Measurements from ENCODE around the gene SMIM20. TPM values are rescaled to one million over a fixed set of nuclear protein-coding genes. Genes with fewer than 3 reads are reported as not detected.

Gene SMIM20
- total RNA-seq, 1 donor from 2014 or later = 57.5 TPM

DNA sequence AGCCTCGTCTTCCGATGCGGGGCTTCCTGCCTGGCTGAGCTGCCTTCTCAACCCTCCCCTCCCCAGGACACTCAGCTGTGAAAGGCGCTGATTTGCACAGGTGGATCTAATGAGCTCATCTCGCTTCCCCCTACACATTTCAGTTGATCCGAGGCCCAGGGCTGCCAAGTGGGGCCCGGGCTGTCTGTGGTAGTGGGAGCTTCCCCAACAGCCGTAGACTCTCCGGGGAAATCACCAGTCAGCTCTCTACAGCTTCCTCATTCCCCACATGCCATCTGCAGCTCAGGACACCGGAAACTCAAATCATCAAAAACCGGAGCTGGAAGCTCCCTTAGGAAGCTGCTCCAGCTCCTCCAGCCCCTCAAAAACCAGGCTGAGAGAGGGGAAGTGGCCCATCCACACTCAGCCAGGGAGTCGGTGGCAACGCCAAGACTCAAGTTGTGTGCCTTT, 56.2 kb downstream of the SMIM20 start:
- no peak overlapping the region for H3K9ac ChIP-seq
- DNase-seq (ENCODE audit: low spot score) = no peak
- no peaks in the 10 kb centered on the region for H4K20me1 ChIP-seq (ENCODE audit: low read depth)
- TF ChIP-seq EZH2 (IDR thresholded peaks at IDR 0.05) (no peak), EZH2phosphoT487 (IDR thresholded peaks at IDR 0.05) (no peak)
- TF ChIP-seq, protein P1, sequence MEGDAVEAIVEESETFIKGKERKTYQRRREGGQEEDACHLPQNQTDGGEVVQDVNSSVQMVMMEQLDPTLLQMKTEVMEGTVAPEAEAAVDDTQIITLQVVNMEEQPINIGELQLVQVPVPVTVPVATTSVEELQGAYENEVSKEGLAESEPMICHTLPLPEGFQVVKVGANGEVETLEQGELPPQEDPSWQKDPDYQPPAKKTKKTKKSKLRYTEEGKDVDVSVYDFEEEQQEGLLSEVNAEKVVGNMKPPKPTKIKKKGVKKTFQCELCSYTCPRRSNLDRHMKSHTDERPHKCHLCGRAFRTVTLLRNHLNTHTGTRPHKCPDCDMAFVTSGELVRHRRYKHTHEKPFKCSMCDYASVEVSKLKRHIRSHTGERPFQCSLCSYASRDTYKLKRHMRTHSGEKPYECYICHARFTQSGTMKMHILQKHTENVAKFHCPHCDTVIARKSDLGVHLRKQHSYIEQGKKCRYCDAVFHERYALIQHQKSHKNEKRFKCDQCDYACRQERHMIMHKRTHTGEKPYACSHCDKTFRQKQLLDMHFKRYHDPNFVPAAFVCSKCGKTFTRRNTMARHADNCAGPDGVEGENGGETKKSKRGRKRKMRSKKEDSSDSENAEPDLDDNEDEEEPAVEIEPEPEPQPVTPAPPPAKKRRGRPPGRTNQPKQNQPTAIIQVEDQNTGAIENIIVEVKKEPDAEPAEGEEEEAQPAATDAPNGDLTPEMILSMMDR (IDR thresholded peaks at IDR 0.05) = no peak
- no peak overlapping the region for H3K4me3 ChIP-seq
- Mint-ChIP-seq H3K4me3 (no peak overlapping the region), H3K9me3 (peaks cover 11% of the 10 kb centered on the region), H3K27me3 (ENCODE audit: insufficient read depth, low read depth) (peaks cover 3% of the 10 kb centered on the region), H3K4me1 (peaks cover 55% of the 10 kb centered on the region), H3K36me3 (no peaks in the 10 kb centered on the region), H3K27ac (peak overlapping the region; percentile 97)
- no peaks in the 10 kb centered on the region for H3K36me3 ChIP-seq
- H3K27me3 ChIP-seq = no peaks in the 10 kb centered on the region
- H3K9me3 ChIP-seq (ENCODE audit: low read depth) = no peaks in the 10 kb centered on the region
- peak overlapping the region; percentile 31 for H2AFZ ChIP-seq (replicated peaks)
- no peak overlapping the region for H3K4me2 ChIP-seq
- no peaks in the 10 kb centered on the region for H3K79me2 ChIP-seq (ENCODE audit: low read depth)
- peak overlapping the region; percentile 87 for H3K27ac ChIP-seq
- peaks cover 33% of the 10 kb centered on the region for H3K4me1 ChIP-seq
- peaks cover 31% of the 10 kb centered on the region for H3F3A ChIP-seq (ENCODE audit: low read depth)

DNA sequence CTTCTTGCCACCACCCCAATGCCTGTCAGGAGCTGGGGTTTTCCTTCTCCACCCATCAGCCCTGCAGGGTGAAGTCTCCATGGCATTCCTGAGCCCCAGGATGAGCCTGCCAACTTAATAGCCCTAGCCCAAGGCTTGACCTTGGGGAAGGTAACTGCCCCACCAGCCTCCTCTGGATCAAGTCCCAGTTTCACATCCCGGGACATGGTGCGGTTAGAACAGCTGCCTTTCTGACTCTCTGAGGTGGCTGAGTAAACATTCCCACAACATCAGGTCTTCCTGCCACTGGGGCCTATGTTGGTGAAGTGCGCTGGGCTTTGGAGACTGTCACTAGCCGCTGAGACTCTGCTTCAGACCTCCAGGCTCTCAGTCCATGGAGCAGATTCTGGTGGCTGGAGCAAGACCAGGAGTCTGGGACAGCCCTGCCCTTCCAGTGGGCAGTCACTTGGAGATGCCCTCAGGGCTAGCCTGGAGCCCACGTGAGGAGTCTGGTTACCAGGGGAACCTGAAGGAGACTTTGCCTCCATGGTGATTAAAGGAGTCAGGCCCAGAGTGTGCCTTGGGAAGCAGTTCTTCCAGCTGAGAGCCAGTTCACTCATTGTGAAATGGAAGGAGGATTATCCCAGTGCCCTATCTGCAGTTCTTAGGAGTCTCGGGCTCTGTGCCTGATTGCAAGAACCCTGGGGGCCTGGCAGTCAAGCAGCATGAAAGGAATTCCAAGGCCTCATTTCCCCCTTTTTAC, 56.8 kb downstream of the SMIM20 start:
- peak; percentile 69 for DNase-seq (ENCODE audit: low spot score)
- no peaks in the 10 kb centered on the region for H3K36me3 Mint-ChIP-seq
- Histone ChIP-seq H3F3A (ENCODE audit: low read depth) (peaks cover 25% of the 10 kb centered on the region), H3K36me3 (no peaks in the 10 kb centered on the region), H3K4me3 (no peak overlapping the region), H3K27ac (peak overlapping the region; percentile 87), H3K4me2 (peak overlapping the region; percentile 17), H3K9me3 (ENCODE audit: low read depth) (no peaks in the 10 kb centered on the region), H4K20me1 (ENCODE audit: low read depth) (no peaks in the 10 kb centered on the region), H3K27me3 (no peaks in the 10 kb centered on the region), H2AFZ (replicated peaks) (no peak overlapping the region), H3K9ac (no peak overlapping the region), H3K4me1 (peaks cover 27% of the 10 kb centered on the region), H3K79me2 (ENCODE audit: low read depth) (no peaks in the 10 kb centered on the region)
- no peak overlapping the region for H3K4me3 Mint-ChIP-seq
- H3K9me3 Mint-ChIP-seq = peaks cover 11% of the 10 kb centered on the region
- TF ChIP-seq EZH2 (IDR thresholded peaks at IDR 0.05) = no peak
- no peak for TF ChIP-seq EZH2phosphoT487 (IDR thresholded peaks at IDR 0.05)
- TF ChIP-seq, protein P1 (IDR thresholded peaks at IDR 0.05) = no peak
- peaks cover 3% of the 10 kb centered on the region for H3K27me3 Mint-ChIP-seq (ENCODE audit: insufficient read depth, low read depth)
- H3K27ac Mint-ChIP-seq = peak overlapping the region; percentile 76
- peaks cover 49% of the 10 kb centered on the region for H3K4me1 Mint-ChIP-seq

DNA sequence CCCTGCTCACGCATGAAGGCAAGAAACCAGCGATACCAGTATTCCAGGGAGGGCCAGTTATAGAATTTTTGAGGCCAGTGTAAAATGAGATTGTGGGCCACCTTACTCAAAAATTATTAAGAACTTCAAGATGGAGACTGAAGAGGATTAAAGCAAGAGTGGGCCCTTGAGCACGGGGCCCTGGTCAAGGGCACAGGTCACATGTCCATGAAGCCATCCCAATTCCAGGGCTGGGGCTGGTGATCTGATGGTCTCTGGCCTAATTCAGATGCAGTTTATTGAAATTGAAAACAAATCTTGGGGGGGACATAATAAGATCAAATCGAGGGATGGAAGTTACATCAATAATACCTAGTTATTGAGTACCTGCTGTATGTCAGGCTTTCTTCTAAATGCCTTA, 58.3 kb downstream of the SMIM20 start:
- H3K9me3 Mint-ChIP-seq = peaks cover 14% of the 10 kb centered on the region
- no peak overlapping the region for H3K4me3 ChIP-seq
- H3K27me3 Mint-ChIP-seq (ENCODE audit: insufficient read depth, low read depth) = peaks cover under 1% of the 10 kb centered on the region
- H3K4me2 ChIP-seq = no peak overlapping the region
- no peaks in the 10 kb centered on the region for H4K20me1 ChIP-seq (ENCODE audit: low read depth)
- H2AFZ ChIP-seq (replicated peaks) = no peak overlapping the region
- H3K79me2 ChIP-seq (ENCODE audit: low read depth) = no peaks in the 10 kb centered on the region
- H3K36me3 Mint-ChIP-seq = no peaks in the 10 kb centered on the region
- H3K4me1 ChIP-seq = peaks cover 22% of the 10 kb centered on the region
- peak overlapping the region; percentile 33 for H3K27ac Mint-ChIP-seq
- H3K27ac ChIP-seq = no peak overlapping the region
- H3K9ac ChIP-seq = no peak overlapping the region
- no peak for TF ChIP-seq EZH2 (IDR thresholded peaks at IDR 0.05)
- TF ChIP-seq, protein P1 (IDR thresholded peaks at IDR 0.05) = no peak
- no peak for TF ChIP-seq EZH2phosphoT487 (IDR thresholded peaks at IDR 0.05)
- H3K4me1 Mint-ChIP-seq = peaks cover 44% of the 10 kb centered on the region
- DNase-seq (ENCODE audit: low spot score) = no peak
- no peaks in the 10 kb centered on the region for H3K9me3 ChIP-seq (ENCODE audit: low read depth)
- no peaks in the 10 kb centered on the region for H3K36me3 ChIP-seq
- no peaks in the 10 kb centered on the region for H3K27me3 ChIP-seq
- no peak overlapping the region for H3K4me3 Mint-ChIP-seq
- peaks cover 22% of the 10 kb centered on the region for H3F3A ChIP-seq (ENCODE audit: low read depth)
